ENCODE data around the gene ATP6V0B.

Gene ATP6V0B

DNA sequence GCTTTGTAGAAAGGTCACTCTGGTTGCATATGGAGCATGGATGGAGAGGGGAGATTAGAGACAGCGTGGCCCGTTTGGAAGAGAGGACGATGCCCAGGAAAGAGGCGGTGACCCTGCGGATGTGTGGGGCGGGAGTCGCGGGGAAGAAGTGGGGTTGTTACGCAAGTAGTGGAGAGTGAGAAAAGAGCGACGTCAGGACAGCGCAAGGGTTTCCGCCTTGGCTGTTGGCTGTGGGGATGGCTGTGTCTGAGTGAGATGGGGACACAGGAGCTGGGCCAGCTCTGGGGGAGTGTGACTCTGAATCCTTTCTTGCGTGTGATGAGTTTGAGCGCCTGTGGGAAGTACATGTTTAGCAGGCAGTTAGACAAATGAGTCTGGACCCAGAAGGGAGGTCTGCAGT lies 8.0 kb downstream of the ATP6V0B start:
- DNase-seq (ENCODE audit: low read depth) = peak; percentile 49
- TF ChIP-seq, protein P1, sequence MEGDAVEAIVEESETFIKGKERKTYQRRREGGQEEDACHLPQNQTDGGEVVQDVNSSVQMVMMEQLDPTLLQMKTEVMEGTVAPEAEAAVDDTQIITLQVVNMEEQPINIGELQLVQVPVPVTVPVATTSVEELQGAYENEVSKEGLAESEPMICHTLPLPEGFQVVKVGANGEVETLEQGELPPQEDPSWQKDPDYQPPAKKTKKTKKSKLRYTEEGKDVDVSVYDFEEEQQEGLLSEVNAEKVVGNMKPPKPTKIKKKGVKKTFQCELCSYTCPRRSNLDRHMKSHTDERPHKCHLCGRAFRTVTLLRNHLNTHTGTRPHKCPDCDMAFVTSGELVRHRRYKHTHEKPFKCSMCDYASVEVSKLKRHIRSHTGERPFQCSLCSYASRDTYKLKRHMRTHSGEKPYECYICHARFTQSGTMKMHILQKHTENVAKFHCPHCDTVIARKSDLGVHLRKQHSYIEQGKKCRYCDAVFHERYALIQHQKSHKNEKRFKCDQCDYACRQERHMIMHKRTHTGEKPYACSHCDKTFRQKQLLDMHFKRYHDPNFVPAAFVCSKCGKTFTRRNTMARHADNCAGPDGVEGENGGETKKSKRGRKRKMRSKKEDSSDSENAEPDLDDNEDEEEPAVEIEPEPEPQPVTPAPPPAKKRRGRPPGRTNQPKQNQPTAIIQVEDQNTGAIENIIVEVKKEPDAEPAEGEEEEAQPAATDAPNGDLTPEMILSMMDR (conservative IDR thresholded peaks at IDR 0.05; ENCODE audit: control insufficient read depth, insufficient read depth, low read depth, low read length) = no peak
- no peak overlapping the region for H3K4me3 ChIP-seq (ENCODE audit: control insufficient read depth, low read depth, low read length)

- no peak for DNase-seq (ENCODE audit: low read depth)
- no peak overlapping the region for H3K4me3 ChIP-seq (ENCODE audit: control insufficient read depth, low read depth, low read length)
- TF ChIP-seq, protein P1 (conservative IDR thresholded peaks at IDR 0.05; ENCODE audit: control insufficient read depth, insufficient read depth, low read depth, low read length) = no peak
Observed at GRCh38 chr1:43983253-43983899, 8.6 kb downstream of the ATP6V0B start.

- no peak for DNase-seq (ENCODE audit: low read depth)
- H3K4me3 ChIP-seq (ENCODE audit: control insufficient read depth, low read depth, low read length) = no peak overlapping the region
- TF ChIP-seq, protein P1 (conservative IDR thresholded peaks at IDR 0.05; ENCODE audit: control insufficient read depth, insufficient read depth, low read depth, low read length) = no peak
Observed at GRCh38 chr1:43984855-43985254, 10.1 kb downstream of the ATP6V0B start.

DNA sequence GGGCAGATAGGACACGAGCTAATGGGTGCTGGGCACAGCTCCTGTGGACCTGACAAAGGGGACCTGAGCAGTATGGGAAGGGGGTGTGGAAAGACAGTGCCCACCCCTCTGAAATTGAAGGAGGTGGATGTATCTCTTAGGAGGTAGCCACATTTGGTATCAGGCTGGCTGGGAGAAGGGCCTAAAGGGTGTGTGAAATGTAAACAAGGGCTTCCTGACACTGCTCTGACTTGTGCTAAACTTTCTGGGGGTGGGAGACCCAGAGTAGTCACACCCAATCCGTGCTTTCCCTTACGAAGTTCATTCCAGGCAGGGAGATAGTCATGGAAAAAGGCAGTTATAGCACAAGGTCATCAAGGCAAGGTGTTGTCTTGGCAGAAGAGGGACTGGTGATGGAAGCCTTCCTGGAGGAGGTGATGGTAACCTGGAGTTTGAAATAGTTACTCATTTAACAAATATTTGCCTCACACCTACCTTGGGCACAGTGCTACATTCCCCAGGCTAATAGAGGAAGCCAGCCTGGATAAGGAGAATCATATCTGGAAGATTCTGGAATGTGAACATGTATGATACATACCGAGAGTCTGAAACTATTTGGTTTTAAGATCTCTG lies 11.3 kb downstream of the ATP6V0B start:
- DNase-seq (ENCODE audit: low read depth) = no peak
- TF ChIP-seq, protein P1 (conservative IDR thresholded peaks at IDR 0.05; ENCODE audit: control insufficient read depth, insufficient read depth, low read depth, low read length) = no peak
- H3K4me3 ChIP-seq (ENCODE audit: control insufficient read depth, low read depth, low read length) = no peak overlapping the region

DNA sequence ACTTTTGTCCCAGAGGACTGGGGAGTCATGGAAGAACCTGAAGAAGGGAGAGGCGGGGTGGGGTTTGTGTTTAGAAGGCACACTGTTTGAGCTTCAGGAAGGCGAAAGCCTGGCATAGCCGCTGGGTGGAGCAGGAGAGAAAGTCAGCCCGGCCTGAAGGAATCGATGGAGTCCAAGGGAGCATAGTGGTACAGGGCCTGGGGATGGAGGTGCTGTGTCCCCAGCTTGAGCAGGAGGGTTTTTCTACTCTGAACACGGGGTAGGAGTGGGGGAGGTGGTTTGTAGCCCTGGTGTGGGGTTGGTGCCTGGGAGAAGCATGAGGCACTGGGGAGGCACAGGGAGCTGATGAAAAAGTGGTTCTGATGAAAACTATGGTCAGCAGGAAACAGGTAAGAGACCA lies 12.0 kb downstream of the ATP6V0B start:
- no peak overlapping the region for H3K4me3 ChIP-seq (ENCODE audit: control insufficient read depth, low read depth, low read length)
- no peak for DNase-seq (ENCODE audit: low read depth)
- TF ChIP-seq, protein P1 (conservative IDR thresholded peaks at IDR 0.05; ENCODE audit: control insufficient read depth, insufficient read depth, low read depth, low read length) = no peak

DNA sequence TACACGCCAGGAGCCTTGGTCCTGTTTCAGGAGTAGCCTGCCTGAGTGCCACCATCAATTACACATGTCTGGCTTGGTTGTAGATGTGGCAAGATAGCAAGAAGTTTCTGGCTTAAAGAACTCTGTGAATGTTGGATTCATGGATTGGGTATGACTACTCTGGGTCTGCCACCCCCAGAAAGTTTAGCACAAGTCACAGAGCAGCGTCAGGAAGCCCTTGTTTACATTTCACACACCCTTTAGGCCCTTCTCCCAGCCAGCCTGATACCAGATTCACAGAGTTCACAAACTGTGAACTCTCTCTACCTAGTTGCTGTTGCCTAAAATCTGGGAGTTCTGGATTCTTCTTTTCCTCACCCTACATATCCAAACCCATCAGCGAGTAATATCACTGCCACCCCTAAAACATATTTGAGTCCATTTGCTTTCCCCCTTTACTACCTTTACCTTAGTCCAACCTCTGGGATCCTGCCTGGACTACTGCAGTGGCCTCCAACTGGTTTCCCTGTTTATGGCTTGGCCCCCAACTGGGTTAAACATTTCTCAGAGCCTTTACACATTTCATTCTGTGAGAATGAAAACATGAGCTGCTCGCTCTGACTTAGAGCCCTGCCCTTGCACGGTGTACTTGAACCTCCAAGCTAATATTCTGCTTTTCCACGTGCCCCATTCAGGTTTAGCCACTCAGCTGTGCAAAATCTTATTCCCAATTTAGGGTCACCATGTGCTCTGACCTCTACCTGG lies 12.6 kb downstream of the ATP6V0B start:
- DNase-seq (ENCODE audit: low read depth) = no peak
- TF ChIP-seq, protein P1 (conservative IDR thresholded peaks at IDR 0.05; ENCODE audit: control insufficient read depth, insufficient read depth, low read depth, low read length) = no peak
- no peak overlapping the region for H3K4me3 ChIP-seq (ENCODE audit: control insufficient read depth, low read depth, low read length)

Data from fibroblast of mammary gland (primary cell).